HCT116 (cell line): ENCODE data around the gene ADM2. TPM values are rescaled to one million over a fixed set of nuclear protein-coding genes. Genes with fewer than 3 reads are reported as not detected.
A peak's percentile ranks its signal among the peaks of the same experiment; 100 is the strongest.

Experiments
- ATAC-seq: fragments of 200-7000 bp; cut with Tn5 transposase; 2 replicates; pipeline ENCODE4 v1.9.1; 2020; ENCODE audit warnings: mild to moderate bottlenecking, moderate library complexity
- BruUV-seq: library from RNA; stranded (reverse); fragments of 400-500 nt; replicated peaks from 2 replicates; lab custom pipeline; 2021; lab: Mats Ljungman, UMichigan
- CTCF ChIA-PET: fragments of 300-600 bp; sonication (Branson Sonifier 250); formaldehyde crosslinking; loops from one replicate; lab custom pipeline; 2021; ENCODE audit warnings: antibody characterized with exemption; lab: Charles Lee
- POLR2A ChIA-PET: fragments of 300-600, 350-600 bp; sonication (Branson Sonifier 250); formaldehyde crosslinking; loops from one replicate; lab custom pipeline; 2021; ENCODE audit warnings: antibody characterized with exemption; lab: Charles Lee
- RAD21 ChIA-PET, 2 experiments: fragments of 300-600 bp; sonication (Branson Sonifier 250); formaldehyde crosslinking; loops; one replicate each; lab custom pipeline; 2023; ENCODE audit warnings: low total read pairs in 2 of 2; ENCODE audit not compliant: uncharacterized antibody in 2 of 2, unreplicated experiment in 2 of 2, low non-redundant PET in 1 of 2; lab: Charles Lee
- DNase-seq: peaks from one replicate; pipeline ENCODE4 v3.0.0-alpha.2; 2010; ENCODE audit warnings: low read depth, low spot score
- H2AFZ ChIP-seq: fragments of 200-600 bp; shearing (Covaris generic), sonication (generic); 2 replicates; pipeline ENCODE4 v1.6.1; 2017; ENCODE audit warnings: low read depth, mixed run types, mixed read lengths, antibody characterized with exemption, low read length; ENCODE audit not compliant: poor library complexity, severe bottlenecking
- H3K27ac ChIP-seq: 2 replicates; pipeline ENCODE4 v1.5.1; 2012; ENCODE audit warnings: low read depth, low read length
- H3K27me3 ChIP-seq: fragments of 200-600 bp; sonication (generic); 2 replicates; pipeline ENCODE4 v1.6.1; 2016; ENCODE audit warnings: mixed run types, low read length, mixed read lengths; ENCODE audit not compliant: insufficient read depth
- H3K36me3 ChIP-seq, 2 experiments: fragments of 200-500 bp in 1 of 2; fragments of 200-600 bp in 1 of 2; sonication (Bioruptor generic) in 1 of 2; sonication (generic) in 1 of 2; 2 replicates each; pipeline versions ENCODE4 v1.5.1 to v1.6.1; 2014 to 2016; ENCODE audit warnings: low read length in 2 of 2, inconsistent platforms in 1 of 2, mixed read lengths in 1 of 2, mixed run types in 1 of 2; ENCODE audit not compliant: insufficient read depth in 2 of 2, control insufficient read depth in 1 of 2
- H3K4me1 ChIP-seq, 2 experiments: fragments of 200-600 bp in 1 of 2; sonication (generic) in 1 of 2; 2 replicates each; pipeline versions ENCODE4 v1.5.1 to v1.6.1; 2012 to 2017; ENCODE audit warnings: low read length in 2 of 2, inconsistent platforms in 1 of 2, mild to moderate bottlenecking in 1 of 2, mixed read lengths in 1 of 2, mixed run types in 1 of 2, moderate library complexity in 1 of 2; ENCODE audit not compliant: insufficient read depth in 2 of 2, control insufficient read depth in 1 of 2
- H3K4me2 ChIP-seq: fragments of 200-600 bp; sonication (generic); 2 replicates; pipeline ENCODE4 v1.6.1; 2017; ENCODE audit warnings: mixed run types, low read length, mixed read lengths
- H3K4me3 ChIP-seq, 2 experiments: fragments of 200-600 bp in 1 of 2; sonication (generic) in 1 of 2; replicated peaks in 1 of 2; 2 replicates each; pipeline ENCODE4 v1.5.1; 2011 to 2016; ENCODE audit warnings: low read length in 2 of 2, control low read depth in 1 of 2, low read depth in 1 of 2, mild to moderate bottlenecking in 1 of 2, mixed read lengths in 1 of 2, mixed run types in 1 of 2
- H3K79me2 ChIP-seq: fragments of 200-600 bp; sonication (generic); 2 replicates; pipeline ENCODE4 v1.6.1; 2017; ENCODE audit warnings: mild to moderate bottlenecking, mixed run types, low read length, moderate library complexity, mixed read lengths; ENCODE audit not compliant: insufficient read depth
- H3K9ac ChIP-seq: fragments of 200-600 bp; sonication (generic); 2 replicates; pipeline ENCODE4 v1.6.1; 2016; ENCODE audit warnings: low read length, mixed read lengths
- H3K9me2 ChIP-seq: fragments of 200-600 bp; sonication (generic), shearing (Covaris generic); 2 replicates; pipeline ENCODE4 v1.6.1; 2017; ENCODE audit warnings: mixed run types, mild to moderate bottlenecking, moderate library complexity; ENCODE audit not compliant: insufficient read depth
- H3K9me3 ChIP-seq, 2 experiments: fragments of 200-500 bp in 1 of 2; fragments of 200-600 bp in 1 of 2; sonication (Bioruptor generic) in 1 of 2; sonication (generic) in 1 of 2; 2 replicates each; pipeline ENCODE4 v1.6.1; 2014 to 2017; ENCODE audit warnings: low read length in 2 of 2, mixed read lengths in 2 of 2, inconsistent platforms in 1 of 2, low read depth in 1 of 2, mild to moderate bottlenecking in 1 of 2, mixed run types in 1 of 2, moderate library complexity in 1 of 2; ENCODE audit not compliant: control insufficient read depth in 1 of 2, insufficient read depth in 1 of 2
- H4K20me1 ChIP-seq: fragments of 200-600 bp; sonication (generic), shearing (Covaris generic); 2 replicates; pipeline ENCODE4 v1.6.1; 2017; ENCODE audit warnings: mixed run types, mild to moderate bottlenecking, moderate library complexity; ENCODE audit not compliant: insufficient read depth
- ATF3 ChIP-seq: IDR thresholded peaks from 2 replicates; pipeline ENCODE4 v1.6.1; 2012
- CBX3 ChIP-seq: IDR thresholded peaks from 2 replicates; pipeline ENCODE4 v1.6.1; 2012; ENCODE audit warnings: low read depth
- EGR1 ChIP-seq: IDR thresholded peaks from 2 replicates; pipeline ENCODE4 v1.6.1; 2012; ENCODE audit warnings: low read depth
- EZH2 ChIP-seq: fragments of 200-600 bp; sonication (generic); IDR thresholded peaks from 2 replicates; pipeline ENCODE4 v1.6.1; 2017; ENCODE audit warnings: antibody characterized with exemption, mixed run types
- FOSL1 ChIP-seq: IDR thresholded peaks from 2 replicates; pipeline ENCODE4 v1.6.1; 2012; ENCODE audit warnings: low read depth
- JUND ChIP-seq: IDR thresholded peaks from 2 replicates; pipeline ENCODE4 v1.6.1; 2012
- POLR2A ChIP-seq: IDR thresholded peaks from 2 replicates; pipeline ENCODE4 v1.7.0; 2011; ENCODE audit warnings: borderline replicate concordance; ENCODE audit not compliant: insufficient read depth, insufficient read length; ENCODE audit errors: extremely low read depth
- RAD21 ChIP-seq: IDR thresholded peaks from 2 replicates; pipeline ENCODE4 v1.6.1; 2012; ENCODE audit warnings: low read depth, mild to moderate bottlenecking
- SIN3A ChIP-seq: IDR thresholded peaks from 2 replicates; pipeline ENCODE4 v1.6.1; 2012; ENCODE audit warnings: low read depth
- SP1 ChIP-seq: IDR thresholded peaks from 2 replicates; pipeline ENCODE4 v1.6.1; 2012; ENCODE audit warnings: low read depth
- SRF ChIP-seq: IDR thresholded peaks from 2 replicates; pipeline ENCODE4 v1.6.1; 2012; ENCODE audit warnings: low read depth
- YY1 ChIP-seq: IDR thresholded peaks from 2 replicates; pipeline ENCODE4 v1.6.1; 2011; ENCODE audit warnings: low read length, low read depth, moderate library complexity, mild to moderate bottlenecking; ENCODE audit not compliant: insufficient replicate concordance; ENCODE audit errors: extremely low read depth
- ZBTB33 ChIP-seq: IDR thresholded peaks from 2 replicates; pipeline ENCODE4 v1.6.1; 2011; ENCODE audit warnings: mild to moderate bottlenecking, low read length, moderate library complexity; ENCODE audit not compliant: insufficient replicate concordance; ENCODE audit errors: extremely low read depth
- ZFX ChIP-seq: fragments of 450-650 bp; IDR thresholded peaks from 2 replicates; pipeline ENCODE4 v1.6.1; 2017
- intact Hi-C: fragments of 100-400 bp; cut with micrococcal nuclease; formaldehyde crosslinking; loops from 2 replicates; pipeline ENCODE4 v1.10.0; 2022
- total RNA-seq: library from RNA; stranded (reverse); gene quantifications from one replicate; pipeline ENCODE4 v1.2.1, GENCODE V29; 2021; ENCODE audit not compliant: unreplicated experiment
- TF ChIP-seq, protein P1 (sequence below): IDR thresholded peaks from 2 replicates; pipeline ENCODE4 v1.6.1; 2012; ENCODE audit warnings: low read depth
- TF ChIP-seq, protein P2 (sequence below): IDR thresholded peaks from 2 replicates; pipeline ENCODE4 v1.6.1; 2012

Gene ADM2
- total RNA-seq, 1 experiment from 2014 or later: 12.8 TPM

GRCh38 chr22:50459016-50459415, 22.3 kb upstream of the ADM2 start (continued):
- TF ChIP-seq, protein P1, sequence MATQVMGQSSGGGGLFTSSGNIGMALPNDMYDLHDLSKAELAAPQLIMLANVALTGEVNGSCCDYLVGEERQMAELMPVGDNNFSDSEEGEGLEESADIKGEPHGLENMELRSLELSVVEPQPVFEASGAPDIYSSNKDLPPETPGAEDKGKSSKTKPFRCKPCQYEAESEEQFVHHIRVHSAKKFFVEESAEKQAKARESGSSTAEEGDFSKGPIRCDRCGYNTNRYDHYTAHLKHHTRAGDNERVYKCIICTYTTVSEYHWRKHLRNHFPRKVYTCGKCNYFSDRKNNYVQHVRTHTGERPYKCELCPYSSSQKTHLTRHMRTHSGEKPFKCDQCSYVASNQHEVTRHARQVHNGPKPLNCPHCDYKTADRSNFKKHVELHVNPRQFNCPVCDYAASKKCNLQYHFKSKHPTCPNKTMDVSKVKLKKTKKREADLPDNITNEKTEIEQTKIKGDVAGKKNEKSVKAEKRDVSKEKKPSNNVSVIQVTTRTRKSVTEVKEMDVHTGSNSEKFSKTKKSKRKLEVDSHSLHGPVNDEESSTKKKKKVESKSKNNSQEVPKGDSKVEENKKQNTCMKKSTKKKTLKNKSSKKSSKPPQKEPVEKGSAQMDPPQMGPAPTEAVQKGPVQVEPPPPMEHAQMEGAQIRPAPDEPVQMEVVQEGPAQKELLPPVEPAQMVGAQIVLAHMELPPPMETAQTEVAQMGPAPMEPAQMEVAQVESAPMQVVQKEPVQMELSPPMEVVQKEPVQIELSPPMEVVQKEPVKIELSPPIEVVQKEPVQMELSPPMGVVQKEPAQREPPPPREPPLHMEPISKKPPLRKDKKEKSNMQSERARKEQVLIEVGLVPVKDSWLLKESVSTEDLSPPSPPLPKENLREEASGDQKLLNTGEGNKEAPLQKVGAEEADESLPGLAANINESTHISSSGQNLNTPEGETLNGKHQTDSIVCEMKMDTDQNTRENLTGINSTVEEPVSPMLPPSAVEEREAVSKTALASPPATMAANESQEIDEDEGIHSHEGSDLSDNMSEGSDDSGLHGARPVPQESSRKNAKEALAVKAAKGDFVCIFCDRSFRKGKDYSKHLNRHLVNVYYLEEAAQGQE: no peak

DNA sequence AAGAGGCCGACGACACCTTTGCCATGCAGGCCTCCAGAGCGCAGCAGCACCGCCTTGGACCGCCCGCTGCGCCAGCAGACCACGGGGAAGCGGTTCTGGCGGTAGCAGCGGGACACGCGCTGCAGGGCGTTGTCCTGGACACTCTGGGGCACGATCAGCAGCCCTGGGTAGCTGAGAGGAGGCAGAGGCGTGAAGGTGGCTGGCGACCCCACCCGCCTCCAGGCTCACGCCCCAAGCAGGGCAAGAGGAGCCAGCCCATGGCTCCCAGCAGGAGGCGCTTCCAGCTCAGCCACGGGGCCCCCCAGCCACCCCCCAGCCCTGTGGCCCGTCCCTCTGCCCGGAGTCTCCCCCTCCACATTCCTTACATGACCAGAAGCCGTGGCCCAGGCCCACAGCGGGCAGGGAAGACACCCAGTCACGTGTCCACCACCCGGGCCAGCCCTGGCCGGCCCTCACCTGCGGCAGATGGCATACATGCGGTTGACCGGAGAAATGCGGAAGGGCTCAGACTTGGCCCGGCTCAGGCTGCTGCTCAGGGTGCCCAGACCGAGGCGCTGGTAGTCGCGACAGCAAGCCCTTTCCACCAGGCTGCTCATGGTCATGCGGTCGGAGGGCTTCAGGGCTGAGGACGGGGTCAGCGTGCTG, 21.7 kb upstream of the ADM2 start:
- H3K9ac ChIP-seq: no peak overlapping the region
- ChIA-PET RAD21 (no interaction called here), POLR2A (no interaction called here), CTCF (no interaction called here)
- peaks cover 19 to 31% of the 10 kb centered on the region in 2 experiments; a peak in 3 of 4 replicates for H3K36me3 ChIP-seq
- H3K27ac ChIP-seq: no peak overlapping the region
- no peaks in the 10 kb centered on the region for H3K9me3 ChIP-seq
- no peak for DNase-seq
- no peaks in the 10 kb centered on the region for H3K79me2 ChIP-seq
- H3K4me3 ChIP-seq: no peak overlapping the region
- no peak for TF ChIP-seq ZFX
- TF ChIP-seq SP1: no peak
- no peak for TF ChIP-seq ATF3
- TF ChIP-seq POLR2A: no peak
- TF ChIP-seq JUND: no peak
- no peak for TF ChIP-seq FOSL1
- TF ChIP-seq, protein P2, sequence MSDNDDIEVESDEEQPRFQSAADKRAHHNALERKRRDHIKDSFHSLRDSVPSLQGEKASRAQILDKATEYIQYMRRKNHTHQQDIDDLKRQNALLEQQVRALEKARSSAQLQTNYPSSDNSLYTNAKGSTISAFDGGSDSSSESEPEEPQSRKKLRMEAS: no peak
- no peak for TF ChIP-seq ZBTB33
- no peak for TF ChIP-seq CBX3
- TF ChIP-seq EZH2: no peak
- no peak for TF ChIP-seq SIN3A
- TF ChIP-seq SRF: no peak
- TF ChIP-seq, protein P1: no peak
- no peak for TF ChIP-seq RAD21
- TF ChIP-seq YY1: no peak
- no peak for TF ChIP-seq EGR1
- no peak overlapping the region for H3K4me2 ChIP-seq
- H2AFZ ChIP-seq: no peak overlapping the region
- H3K9me2 ChIP-seq: no peaks in the 10 kb centered on the region
- no peaks in the 10 kb centered on the region for H3K4me1 ChIP-seq
- no peak for ATAC-seq
- BruUV-seq: TSS peak; percentile 31
- no peaks in the 10 kb centered on the region for H4K20me1 ChIP-seq
- intact Hi-C loops: no loop called here
- H3K27me3 ChIP-seq: no peaks in the 10 kb centered on the region
